ENCODE measurements around the gene GATD1. TPM values are rescaled to one million over a fixed set of nuclear protein-coding genes. Genes with fewer than 3 reads are reported as not detected.
A peak's percentile ranks its signal among the peaks of the same experiment; 100 is the strongest.
"Not testable (repeated sequence)": the region's sequence is repeated elsewhere in the genome, so short reads cannot be mapped to it uniquely, and the experiment has no call there.

Gene GATD1
- total RNA-seq, 2 donors from 2014 or later, result 31.9 to 34.4 TPM

- Mint-ChIP-seq H3K4me1 (ENCODE audit: low read depth) (peaks cover 12% of the 10 kb centered on the region), H3K27ac (no peak overlapping the region), H3K27me3 (ENCODE audit: low read depth) (no peaks in the 10 kb centered on the region), H3K36me3 (ENCODE audit: insufficient read depth in 2 of 2) (no peaks in the 10 kb centered on the region), H3K4me3 (no peak overlapping the region), H3K9me3 (no peaks in the 10 kb centered on the region)
- no peak for DNase-seq
- no peak for ATAC-seq (replicated peaks in 1 of 2)
Observed at GRCh38 chr11:745428-745827, 31.9 kb downstream of the GATD1 start.

DNA sequence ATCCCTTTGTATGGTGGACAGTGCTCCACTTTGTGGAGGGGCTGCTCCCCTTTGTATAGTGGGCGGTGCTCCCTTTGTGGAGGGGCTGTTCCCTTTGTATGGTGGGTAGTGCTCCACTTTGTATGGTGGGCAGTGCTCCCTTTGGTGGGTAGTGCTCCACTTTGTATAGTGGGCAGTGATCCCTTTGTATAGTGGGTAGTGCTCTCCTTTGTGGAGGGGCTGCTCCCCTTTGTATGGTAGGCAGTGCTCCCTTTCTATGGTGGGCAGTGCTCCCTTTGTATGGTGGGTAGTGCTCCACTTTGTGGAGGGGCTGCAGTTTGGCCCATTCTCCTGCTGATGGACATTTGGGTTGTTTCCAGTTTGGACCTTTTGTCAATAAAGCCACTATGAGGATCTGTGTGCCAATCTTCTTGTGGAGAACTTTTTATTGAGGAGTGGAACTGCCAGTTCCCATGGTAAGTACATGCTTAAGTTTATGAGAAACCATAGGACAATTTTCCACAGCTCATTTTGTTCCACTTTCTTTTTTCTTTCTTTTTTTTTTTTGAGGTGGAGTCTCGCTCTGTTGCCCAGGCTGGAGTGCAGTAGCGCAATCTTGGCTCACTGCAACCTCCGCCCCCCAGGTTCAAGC, 34.6 kb downstream of the GATD1 start:
- ATAC-seq (replicated peaks in 1 of 2), result no peak
- Mint-ChIP-seq H3K27ac (no peak overlapping the region), H3K36me3 (ENCODE audit: insufficient read depth in 2 of 2) (no peaks in the 10 kb centered on the region), H3K27me3 (ENCODE audit: low read depth) (no peaks in the 10 kb centered on the region), H3K4me1 (ENCODE audit: low read depth) (peaks cover 8% of the 10 kb centered on the region), H3K9me3 (no peaks in the 10 kb centered on the region), H3K4me3 (no peak overlapping the region)
- DNase-seq, result no peak

DNA sequence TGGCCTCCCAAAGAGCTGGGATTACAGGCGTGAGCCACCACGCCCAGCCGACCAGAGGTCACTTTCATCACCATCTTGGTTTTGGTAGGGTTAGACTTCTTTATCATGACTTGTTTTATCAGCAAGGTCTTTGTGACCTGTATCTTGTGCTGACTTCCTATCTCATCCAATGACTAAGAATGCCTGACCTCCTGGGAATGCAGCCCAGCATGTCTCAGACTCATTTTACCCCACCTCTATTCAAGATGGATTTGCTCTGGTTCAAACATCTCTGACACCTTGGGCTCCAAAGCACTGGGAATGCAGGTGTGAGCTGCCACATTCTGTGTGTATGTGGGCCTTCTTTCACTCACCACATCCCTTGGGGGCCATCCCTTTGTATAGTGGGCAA, 35.1 kb downstream of the GATD1 start:
- H3K27ac Mint-ChIP-seq, result no peak overlapping the region
- no peaks in the 10 kb centered on the region for H3K36me3 Mint-ChIP-seq (ENCODE audit: insufficient read depth in 2 of 2)
- ATAC-seq (replicated peaks in 1 of 2), result no peak
- H3K4me1 Mint-ChIP-seq (ENCODE audit: low read depth), result peaks cover 14% of the 10 kb centered on the region
- no peak for DNase-seq
- H3K9me3 Mint-ChIP-seq, result no peaks in the 10 kb centered on the region
- H3K27me3 Mint-ChIP-seq (ENCODE audit: low read depth), result no peaks in the 10 kb centered on the region
- no peak overlapping the region for H3K4me3 Mint-ChIP-seq

GRCh38 chr11:737899-738298, 39.4 kb downstream of the GATD1 start:
- not testable (repeated sequence) for H3K36me3 Mint-ChIP-seq (ENCODE audit: insufficient read depth in 2 of 2); DNase-seq; H3K27me3 Mint-ChIP-seq (ENCODE audit: low read depth); H3K9me3 Mint-ChIP-seq
- Mint-ChIP-seq H3K27ac (peak overlapping the region; percentile 27), H3K4me3 (peak overlapping the region; percentile 72 to 75), H3K4me1 (ENCODE audit: low read depth) (peaks cover 17% of the 10 kb centered on the region)
- ATAC-seq (replicated peaks in 1 of 2), result peak in 1 of 2 donors; percentile 43

DNA sequence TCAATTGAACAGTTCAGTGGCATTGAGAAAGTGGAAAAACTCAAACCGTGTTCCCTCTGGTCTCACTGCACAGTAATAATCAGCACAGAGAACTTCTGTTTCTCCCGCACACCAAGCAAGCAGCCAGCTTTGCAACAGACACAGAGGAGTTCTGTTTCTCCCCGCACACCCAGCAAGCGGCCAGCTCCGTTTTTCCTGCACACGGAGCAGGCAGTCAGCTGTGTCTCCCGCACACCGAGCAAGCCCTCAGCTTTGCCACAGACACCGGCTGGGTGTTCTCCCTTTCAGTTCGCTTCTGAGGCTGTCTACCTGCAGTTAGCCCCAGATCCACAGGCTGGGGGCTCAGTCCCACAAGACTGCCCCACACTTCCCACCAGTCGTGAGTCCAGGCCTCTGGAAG, 39.9 kb downstream of the GATD1 start:
- ATAC-seq (replicated peaks in 1 of 2) (peak; percentile 18 to 42), DNase-seq (no peak)
- peak overlapping the region; percentile 27 for H3K27ac Mint-ChIP-seq
- no peaks in the 10 kb centered on the region for H3K9me3 Mint-ChIP-seq
- H3K27me3 Mint-ChIP-seq (ENCODE audit: low read depth), result no peaks in the 10 kb centered on the region
- H3K4me3 Mint-ChIP-seq, result peak overlapping the region; percentile 72 to 75
- H3K36me3 Mint-ChIP-seq (ENCODE audit: insufficient read depth in 2 of 2), result peaks cover 0 to 2% of the 10 kb centered on the region in 2 donors
- peaks cover 17% of the 10 kb centered on the region for H3K4me1 Mint-ChIP-seq (ENCODE audit: low read depth)

GRCh38 chr11:734541-734940, 42.7 kb downstream of the GATD1 start:
- not testable (repeated sequence) for H3K27me3 Mint-ChIP-seq (ENCODE audit: low read depth); DNase-seq; H3K4me3 Mint-ChIP-seq; H3K9me3 Mint-ChIP-seq; H3K36me3 Mint-ChIP-seq (ENCODE audit: insufficient read depth in 2 of 2); ATAC-seq (replicated peaks in 1 of 2); H3K27ac Mint-ChIP-seq
- peaks cover 17% of the 10 kb centered on the region for H3K4me1 Mint-ChIP-seq (ENCODE audit: low read depth)

GRCh38 chr11:733072-733471, 44.2 kb downstream of the GATD1 start:
- H3K36me3 Mint-ChIP-seq (ENCODE audit: insufficient read depth in 2 of 2), result peaks cover 0 to 2% of the 10 kb centered on the region in 2 donors
- H3K9me3 Mint-ChIP-seq, result no peaks in the 10 kb centered on the region
- DNase-seq (no peak), ATAC-seq (replicated peaks in 1 of 2) (no peak)
- no peak overlapping the region for H3K4me3 Mint-ChIP-seq
- H3K27ac Mint-ChIP-seq, result no peak overlapping the region
- peaks cover 17% of the 10 kb centered on the region for H3K4me1 Mint-ChIP-seq (ENCODE audit: low read depth)
- no peaks in the 10 kb centered on the region for H3K27me3 Mint-ChIP-seq (ENCODE audit: low read depth)

DNA sequence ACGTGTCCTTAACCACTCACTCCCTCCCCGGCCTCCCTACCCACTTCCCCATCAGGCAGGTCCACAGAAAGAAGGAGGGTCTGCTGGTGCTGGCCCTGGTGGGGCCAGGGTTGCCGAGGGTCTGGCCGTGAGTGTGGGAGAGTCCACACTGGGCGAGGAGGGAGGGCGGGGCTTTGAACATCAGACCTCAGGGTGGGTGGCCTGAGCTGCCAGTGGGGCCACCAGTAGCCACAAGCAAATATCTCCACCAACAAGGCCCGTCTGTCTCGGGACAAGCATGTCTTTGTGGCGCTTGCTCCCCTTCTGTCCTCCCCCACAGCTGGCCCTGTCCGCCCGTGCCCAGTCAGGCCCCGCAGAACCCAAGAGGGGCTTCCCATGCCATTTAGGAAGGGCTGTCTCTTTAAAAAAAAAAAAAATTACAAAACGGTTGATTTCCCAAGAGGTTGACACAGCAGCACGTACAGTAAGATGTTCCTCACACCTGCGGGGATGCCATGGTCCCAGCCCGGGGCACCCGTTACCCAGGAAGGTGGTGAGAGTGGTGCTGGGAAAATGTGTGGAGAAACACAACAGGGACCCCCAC, 47.7 kb downstream of the GATD1 start:
- no peak overlapping the region for H3K27ac Mint-ChIP-seq
- H3K27me3 Mint-ChIP-seq (ENCODE audit: low read depth), result no peaks in the 10 kb centered on the region

GRCh38 chr11:728901-729491, 48.3 kb downstream of the GATD1 start:
- no peaks in the 10 kb centered on the region for H3K9me3 Mint-ChIP-seq
- peaks cover 9% of the 10 kb centered on the region for H3K4me1 Mint-ChIP-seq (ENCODE audit: low read depth)
- no peaks in the 10 kb centered on the region for H3K27me3 Mint-ChIP-seq (ENCODE audit: low read depth)
- DNase-seq (no peak), ATAC-seq (replicated peaks in 1 of 2) (no peak)
- no peak overlapping the region for H3K4me3 Mint-ChIP-seq
- no peaks in the 10 kb centered on the region for H3K36me3 Mint-ChIP-seq (ENCODE audit: insufficient read depth in 2 of 2)
- no peak overlapping the region for H3K27ac Mint-ChIP-seq

More for the DNA sequence above, 47.7 kb downstream of the GATD1 start:
- H3K9me3 Mint-ChIP-seq, result no peaks in the 10 kb centered on the region
- peaks cover 9% of the 10 kb centered on the region for H3K4me1 Mint-ChIP-seq (ENCODE audit: low read depth)
- DNase-seq (no peak), ATAC-seq (replicated peaks in 1 of 2) (no peak)
- H3K4me3 Mint-ChIP-seq, result no peak overlapping the region
- H3K36me3 Mint-ChIP-seq (ENCODE audit: insufficient read depth in 2 of 2), result no peaks in the 10 kb centered on the region

DNA sequence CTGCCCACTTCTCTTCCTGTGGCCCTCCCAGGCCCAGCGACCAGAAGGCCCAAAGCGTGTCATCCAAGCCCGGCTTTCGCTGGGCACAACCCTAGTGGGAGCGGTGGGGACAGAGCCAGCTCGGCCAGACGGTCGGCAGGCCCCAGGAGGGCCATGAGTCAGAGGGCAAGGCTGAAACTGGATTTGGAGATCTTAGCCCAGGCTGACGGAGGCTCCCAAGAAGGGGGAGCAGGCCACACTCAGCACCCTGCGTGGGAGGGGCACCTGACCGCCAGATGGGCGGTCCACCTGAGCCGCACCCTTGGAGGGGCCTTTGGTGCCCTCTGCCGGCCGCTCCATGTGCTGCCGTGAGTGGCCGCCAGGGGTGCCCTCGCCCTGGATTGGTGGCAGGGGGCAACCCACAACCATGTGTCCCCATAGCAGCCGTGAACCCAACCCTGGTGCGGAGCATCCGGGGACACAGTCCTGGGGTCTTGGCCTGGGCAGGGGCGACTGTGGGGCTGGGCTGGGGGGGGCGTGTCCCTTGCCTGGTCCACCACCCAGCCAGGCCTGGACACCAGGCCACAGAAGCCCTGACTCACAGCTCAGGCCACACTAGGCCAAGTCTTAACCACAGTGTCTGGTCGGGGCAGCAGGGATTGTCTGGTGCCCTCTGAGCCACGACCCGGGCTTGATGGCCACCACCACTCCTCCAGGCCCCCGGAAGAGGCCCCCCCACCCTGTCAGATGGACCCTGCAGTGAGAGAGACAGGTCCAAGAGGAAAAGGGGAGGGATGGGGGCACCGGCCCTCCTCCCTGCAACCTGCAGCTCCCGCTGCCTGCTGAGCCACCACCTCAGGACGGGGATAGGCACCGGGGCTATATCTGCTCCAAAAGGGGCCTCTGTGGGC, 49.2 kb downstream of the GATD1 start:
- no peaks in the 10 kb centered on the region for H3K9me3 Mint-ChIP-seq
- peaks cover 3% of the 10 kb centered on the region for H3K27me3 Mint-ChIP-seq (ENCODE audit: low read depth)
- H3K27ac Mint-ChIP-seq, result no peak overlapping the region
- DNase-seq (peak; percentile 85 to 88), ATAC-seq (replicated peaks in 1 of 2) (peak; percentile 74 to 77)
- peaks cover 13% of the 10 kb centered on the region for H3K4me1 Mint-ChIP-seq (ENCODE audit: low read depth)
- peaks cover 0 to 1% of the 10 kb centered on the region in 2 donors for H3K36me3 Mint-ChIP-seq (ENCODE audit: insufficient read depth in 2 of 2)
- H3K4me3 Mint-ChIP-seq, result no peak overlapping the region

GRCh38 chr11:727281-727701, 50.0 kb downstream of the GATD1 start:
- peaks cover 0 to 2% of the 10 kb centered on the region in 2 donors for H3K36me3 Mint-ChIP-seq (ENCODE audit: insufficient read depth in 2 of 2)
- H3K4me1 Mint-ChIP-seq (ENCODE audit: low read depth), result peaks cover 16% of the 10 kb centered on the region
- H3K4me3 Mint-ChIP-seq, result peak overlapping the region in 1 of 2 donors; percentile 12

GRCh38 chr11:726278-727220, 50.7 kb downstream of the GATD1 start:
- peak; percentile 44 to 68 for ATAC-seq (replicated peaks in 1 of 2)
- Mint-ChIP-seq H3K36me3 (ENCODE audit: insufficient read depth in 2 of 2) (peaks cover 0 to 2% of the 10 kb centered on the region in 2 donors), H3K27ac (no peak overlapping the region)

More at GRCh38 chr11:727281-727701, 50.0 kb downstream of the GATD1 start:
- DNase-seq (no peak), ATAC-seq (replicated peaks in 1 of 2) (no peak)
- H3K9me3 Mint-ChIP-seq, result no peaks in the 10 kb centered on the region
- H3K27ac Mint-ChIP-seq, result no peak overlapping the region
- H3K27me3 Mint-ChIP-seq (ENCODE audit: low read depth), result peaks cover 6% of the 10 kb centered on the region

More at GRCh38 chr11:726278-727220, 50.7 kb downstream of the GATD1 start:
- DNase-seq, result peak; percentile 69 to 70
- Mint-ChIP-seq H3K4me3 (peak overlapping the region; percentile 65 to 81), H3K9me3 (no peaks in the 10 kb centered on the region), H3K27me3 (ENCODE audit: low read depth) (peaks cover 8% of the 10 kb centered on the region), H3K4me1 (ENCODE audit: low read depth) (peaks cover 16% of the 10 kb centered on the region)

All from activated T-cell treated with anti-CD3 and anti-CD28 coated beads, Interleukin-2, amount 50 U/mL, for 72 hours (primary cell).